Right hindlimb (tissue), 1 donor: ENCODE data around the gene NOL4L.

Source experiments
- DNase-seq: peaks from one replicate; pipeline ENCODE4 v3.0.0-alpha.2; 2018

Gene NOL4L

GRCh38 chr20:32538526-32538939 lies 46.6 kb downstream of the NOL4L start:
- peak; percentile 48 for DNase-seq

GRCh38 chr20:32537657-32538525 lies 47.2 kb downstream of the NOL4L start:
- peak; percentile 52 for DNase-seq

- DNase-seq = peak; percentile 43
Observed at GRCh38 chr20:32536851-32537656, 48.1 kb downstream of the NOL4L start.

- DNase-seq = peak; percentile 67
Observed at GRCh38 chr20:32535953-32536823, 48.9 kb downstream of the NOL4L start.

GRCh38 chr20:32535316-32535952 lies 49.7 kb downstream of the NOL4L start:
- DNase-seq = no peak

GRCh38 chr20:32534661-32535240 lies 50.4 kb downstream of the NOL4L start:
- no peak for DNase-seq

GRCh38 chr20:32533732-32534131 lies 51.4 kb downstream of the NOL4L start:
- DNase-seq = no peak

GRCh38 chr20:32532246-32532645 lies 52.9 kb downstream of the NOL4L start:
- no peak for DNase-seq

DNA sequence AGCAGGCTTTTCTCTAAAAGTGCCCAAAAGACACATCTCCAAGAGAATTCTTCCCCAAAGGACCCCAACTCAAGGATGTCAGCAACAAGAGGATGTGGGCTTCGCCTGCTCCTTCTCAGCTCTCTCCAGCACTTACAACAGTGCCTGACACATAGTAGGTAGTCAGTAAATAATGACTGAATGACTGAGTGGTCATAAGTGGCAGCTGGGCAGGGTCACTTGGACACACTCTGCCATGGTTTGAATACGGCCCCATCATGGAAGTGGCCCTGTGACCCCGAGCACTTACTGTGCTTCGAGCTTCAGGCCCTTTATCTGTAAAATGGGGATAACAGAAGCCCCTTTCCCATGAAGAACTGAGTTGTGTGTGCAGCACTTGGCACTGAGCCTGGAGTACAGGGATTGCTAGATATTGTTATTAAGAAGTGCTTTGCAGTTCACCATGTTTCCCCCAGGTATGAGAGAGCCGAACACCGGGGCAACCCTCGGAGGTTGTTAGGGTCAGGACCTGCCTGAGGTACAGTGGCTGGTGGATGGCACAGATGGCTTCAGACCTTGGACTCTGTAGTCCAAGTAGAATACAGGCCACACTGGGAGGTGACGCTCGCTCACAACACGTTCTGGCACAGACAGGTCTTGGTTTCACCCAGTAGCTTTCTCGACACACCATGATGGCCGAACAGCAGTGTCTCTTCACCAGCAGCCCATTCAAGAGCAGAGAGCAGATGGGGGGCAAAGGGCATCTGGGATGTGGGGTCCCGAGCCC lies 56.0 kb downstream of the NOL4L start:
- no peak for DNase-seq

GRCh38 chr20:32528171-32528891 lies 56.8 kb downstream of the NOL4L start:
- DNase-seq = no peak

DNA sequence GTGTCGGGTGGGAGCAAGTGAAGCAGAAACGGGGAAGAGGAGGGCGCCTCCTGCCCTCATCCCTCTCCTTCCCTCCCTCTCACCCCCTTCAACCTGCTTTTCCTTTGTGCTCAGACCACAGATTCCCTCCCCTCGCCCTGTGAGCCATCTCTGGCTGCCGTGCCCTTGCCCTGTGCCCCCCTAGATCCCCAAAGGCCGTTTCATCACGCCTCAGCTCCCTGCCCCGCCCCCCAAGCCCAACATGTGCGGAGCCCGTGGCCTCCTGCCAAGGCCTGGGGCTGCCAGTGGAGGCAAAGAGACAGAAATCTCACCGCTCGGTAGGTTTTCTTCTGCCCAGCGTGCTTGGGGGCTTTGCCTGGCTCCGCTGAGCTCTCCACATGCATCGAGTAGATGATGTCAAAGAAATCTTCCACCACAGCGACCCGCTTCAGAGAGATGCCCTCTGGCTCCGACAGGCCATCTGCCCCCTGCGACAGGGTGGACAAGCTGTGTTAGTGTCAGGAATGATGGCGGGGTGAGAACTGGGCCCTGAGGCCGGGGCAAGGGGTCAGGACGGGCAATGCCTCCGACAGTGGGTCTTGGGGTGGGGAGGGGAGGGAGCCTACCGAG lies 57.6 kb downstream of the NOL4L start:
- DNase-seq = no peak

- DNase-seq = no peak
Observed at GRCh38 chr20:32527052-32527446, 58.1 kb downstream of the NOL4L start.

- DNase-seq = no peak
Observed at GRCh38 chr20:32526541-32526940, 58.6 kb downstream of the NOL4L start.

- peak; percentile 7 for DNase-seq
Observed at GRCh38 chr20:32526125-32526524, 59.0 kb downstream of the NOL4L start.

GRCh38 chr20:32524829-32525501 lies 60.2 kb downstream of the NOL4L start:
- DNase-seq = peak; percentile 61

- peak; percentile 56 for DNase-seq
Observed at GRCh38 chr20:32523613-32524213, 61.4 kb downstream of the NOL4L start.

DNA sequence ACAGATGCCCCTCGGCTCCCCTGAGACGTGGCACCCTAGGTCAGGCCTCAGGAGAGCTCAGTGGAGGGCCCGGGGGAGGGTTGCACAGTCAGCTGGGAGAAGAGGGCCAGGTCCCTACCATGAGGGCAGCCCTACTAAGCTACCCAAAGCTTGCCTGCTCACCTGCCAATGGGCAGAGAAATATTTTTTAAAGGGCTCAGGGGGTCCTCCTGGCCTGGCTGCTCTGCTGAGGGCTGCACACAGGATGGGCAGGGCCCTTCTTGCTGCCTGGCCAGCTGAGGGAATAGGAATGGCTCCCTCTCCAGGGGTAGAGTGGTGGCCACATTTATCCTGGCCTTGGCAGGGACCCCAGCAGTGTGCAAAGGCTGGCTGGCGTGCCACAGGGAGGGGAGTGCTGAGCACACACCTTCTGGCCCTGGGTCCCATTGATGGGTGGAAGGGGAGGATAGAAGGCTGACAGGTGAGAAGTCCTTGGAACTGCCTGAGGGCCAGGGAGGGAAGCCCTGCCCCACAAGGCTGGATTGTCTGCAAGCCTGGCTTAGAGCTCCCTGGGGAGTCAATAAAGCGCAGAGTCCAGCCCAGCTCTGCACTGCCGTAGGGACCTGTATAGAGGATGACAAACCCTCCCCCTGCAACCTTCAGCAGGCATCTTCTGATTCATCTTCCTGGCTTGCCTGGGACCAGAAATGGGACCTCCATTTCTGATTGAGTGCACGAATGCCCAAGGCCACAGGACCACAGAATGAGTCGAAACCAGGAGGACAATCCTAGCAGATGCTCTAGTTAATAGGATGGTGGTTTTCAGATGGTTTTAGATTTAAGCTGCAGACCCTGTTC lies 62.1 kb downstream of the NOL4L start:
- DNase-seq = no peak

GRCh38 chr20:32522526-32522775 lies 62.7 kb downstream of the NOL4L start:
- peak; percentile 68 for DNase-seq
